GM21576 (cell line): ENCODE data around the gene DGLUCY.
"Not testable (repeated sequence)": the region's sequence is repeated elsewhere in the genome, so short reads cannot be mapped to it uniquely, and the experiment has no call there.

ENCODE experiments used
- ATAC-seq: cut with Tn5 transposase; IDR thresholded peaks from one replicate; pipeline ENCODE4 v1.9.1; 2021; ENCODE audit warnings: mild to moderate bottlenecking, moderate library complexity; ENCODE audit not compliant: unreplicated experiment

The DGLUCY gene

GRCh38 chr14:91204657-91205056 is 90.8 kb downstream of the DGLUCY start:
- no peak for ATAC-seq

GRCh38 chr14:91205459-91205858 is 91.6 kb downstream of the DGLUCY start:
- ATAC-seq = no peak

GRCh38 chr14:91207008-91207407 is 93.1 kb downstream of the DGLUCY start:
- ATAC-seq = no peak

- no peak for ATAC-seq
Measured at GRCh38 chr14:91211017-91211416, 97.1 kb downstream of the DGLUCY start.

GRCh38 chr14:91214306-91214705 is 100.4 kb downstream of the DGLUCY start:
- ATAC-seq = no peak

GRCh38 chr14:91215381-91215780 is 101.5 kb downstream of the DGLUCY start:
- ATAC-seq = no peak

- no peak for ATAC-seq
Measured at GRCh38 chr14:91216731-91217226, 102.9 kb downstream of the DGLUCY start.

DNA sequence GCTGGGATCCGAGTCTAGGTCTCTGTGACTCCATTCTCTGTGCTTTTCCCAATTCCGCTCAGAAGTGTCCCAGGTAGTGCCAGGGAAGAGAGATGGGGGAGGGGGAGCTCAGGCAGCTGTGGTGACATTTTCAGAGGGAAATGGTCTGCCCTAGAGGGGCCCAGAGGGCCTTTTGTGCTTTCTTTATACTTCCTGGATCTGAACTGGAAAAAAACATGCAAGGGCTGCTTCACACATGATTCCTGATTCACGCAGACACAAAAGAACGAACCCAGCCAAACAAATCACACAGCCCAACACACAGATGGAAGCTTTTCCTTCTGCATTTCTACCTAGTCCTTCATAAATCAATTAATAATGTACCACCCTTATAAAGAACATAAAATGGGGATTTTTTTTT is 104.1 kb downstream of the DGLUCY start:
- ATAC-seq = no peak

- no peak for ATAC-seq
Measured at GRCh38 chr14:91219517-91220389, 105.9 kb downstream of the DGLUCY start.

DNA sequence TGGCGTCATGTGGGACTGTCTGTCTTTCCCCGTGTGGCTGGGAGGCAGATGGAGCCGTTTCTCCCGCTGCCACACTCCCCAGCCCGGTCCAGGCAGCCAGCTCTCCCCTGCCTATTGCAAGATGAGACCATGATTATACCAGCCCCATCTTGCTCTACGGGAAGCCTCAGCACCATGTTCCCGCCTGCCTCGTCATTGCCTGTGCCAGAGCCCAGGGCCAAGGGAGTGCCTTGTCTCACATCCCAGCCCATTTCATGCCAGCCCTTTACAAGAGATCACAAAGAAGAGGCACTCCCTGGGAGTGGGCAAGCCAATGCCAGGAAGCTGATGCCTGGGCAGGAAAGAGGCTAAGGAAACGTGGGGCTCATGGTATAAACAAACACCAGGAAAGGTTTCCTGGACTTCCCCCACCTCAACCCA is 106.7 kb downstream of the DGLUCY start:
- no peak for ATAC-seq

DNA sequence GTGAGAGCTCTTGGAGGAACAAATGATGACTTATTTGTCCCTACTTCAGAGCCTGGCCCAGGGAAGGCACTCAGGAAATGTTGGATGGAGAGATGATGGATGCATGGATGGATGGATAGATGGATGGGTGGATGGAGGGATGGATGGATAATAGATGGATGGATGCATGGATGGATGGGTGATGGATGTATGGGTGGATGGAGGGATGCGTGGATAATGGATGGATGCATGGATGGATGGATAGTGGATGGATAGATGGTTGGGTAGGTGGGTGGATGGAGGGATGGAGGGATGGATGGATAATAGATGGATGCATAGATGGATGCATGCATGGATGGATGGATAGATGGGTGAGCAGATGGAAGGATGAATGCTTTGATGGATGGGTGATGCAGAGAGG is 107.4 kb downstream of the DGLUCY start:
- ATAC-seq = no peak

- no peak for ATAC-seq
Measured at GRCh38 chr14:91223028-91223783, 109.3 kb downstream of the DGLUCY start.

DNA sequence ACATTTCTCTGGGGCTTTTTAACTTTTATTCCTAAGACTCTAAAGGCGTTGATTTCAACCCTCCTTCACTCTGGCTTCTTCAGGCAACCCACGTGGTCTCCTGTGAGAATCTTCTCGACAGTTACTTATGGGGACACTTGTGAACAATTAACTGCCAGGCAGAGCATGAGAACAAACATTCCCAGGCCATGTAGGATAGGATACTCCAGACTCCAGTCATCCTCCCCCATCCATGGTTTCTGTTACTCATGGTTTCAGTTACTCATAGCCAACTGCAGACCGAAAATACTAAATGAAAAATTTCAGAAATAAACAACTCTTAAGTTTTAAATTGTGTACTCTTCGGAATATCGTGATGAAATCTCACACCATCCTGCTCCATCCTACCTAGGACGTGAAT is 111.2 kb downstream of the DGLUCY start:
- no peak for ATAC-seq

DNA sequence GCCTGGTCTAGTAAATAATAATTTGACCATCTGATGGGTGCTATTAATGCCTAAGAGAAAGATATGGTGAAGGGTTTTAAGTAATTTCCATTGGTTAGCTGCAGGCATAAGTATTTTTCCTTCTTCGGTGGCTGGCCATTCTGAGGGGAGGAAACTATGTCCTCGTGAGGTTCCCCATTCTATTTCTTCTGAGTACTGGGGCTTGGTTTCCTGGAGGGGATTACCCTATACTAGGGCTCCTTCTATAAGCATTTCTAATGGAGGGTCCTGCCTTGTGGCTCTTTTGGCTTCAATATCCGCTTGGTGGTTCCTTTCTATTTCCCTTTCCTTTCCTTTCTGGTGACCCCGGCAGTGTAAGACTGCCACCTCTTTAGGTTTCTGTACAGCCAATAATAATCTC is 112.5 kb downstream of the DGLUCY start:
- ATAC-seq = not testable (repeated sequence)

DNA sequence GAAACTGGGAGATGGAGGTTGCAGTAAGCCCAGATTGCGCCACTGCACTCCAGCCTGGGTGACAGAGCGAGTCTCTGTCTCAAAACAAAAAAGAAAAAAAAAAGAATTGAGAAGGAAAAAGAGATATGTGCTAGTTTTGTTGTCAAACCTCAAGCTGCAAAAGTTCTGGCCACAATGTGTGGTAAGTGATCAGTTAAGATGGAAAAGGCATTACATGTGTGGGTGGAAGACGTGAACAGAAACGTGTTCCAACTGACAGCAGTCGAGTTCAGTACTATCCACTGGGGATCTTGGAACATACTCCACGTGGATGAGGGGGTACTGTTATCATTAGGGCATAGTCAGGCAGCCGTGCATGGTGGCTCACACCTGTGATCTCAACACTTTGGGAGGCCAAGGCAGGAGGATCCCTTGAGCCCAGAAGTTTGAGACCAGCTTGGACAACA is 113.3 kb downstream of the DGLUCY start:
- no peak for ATAC-seq

DNA sequence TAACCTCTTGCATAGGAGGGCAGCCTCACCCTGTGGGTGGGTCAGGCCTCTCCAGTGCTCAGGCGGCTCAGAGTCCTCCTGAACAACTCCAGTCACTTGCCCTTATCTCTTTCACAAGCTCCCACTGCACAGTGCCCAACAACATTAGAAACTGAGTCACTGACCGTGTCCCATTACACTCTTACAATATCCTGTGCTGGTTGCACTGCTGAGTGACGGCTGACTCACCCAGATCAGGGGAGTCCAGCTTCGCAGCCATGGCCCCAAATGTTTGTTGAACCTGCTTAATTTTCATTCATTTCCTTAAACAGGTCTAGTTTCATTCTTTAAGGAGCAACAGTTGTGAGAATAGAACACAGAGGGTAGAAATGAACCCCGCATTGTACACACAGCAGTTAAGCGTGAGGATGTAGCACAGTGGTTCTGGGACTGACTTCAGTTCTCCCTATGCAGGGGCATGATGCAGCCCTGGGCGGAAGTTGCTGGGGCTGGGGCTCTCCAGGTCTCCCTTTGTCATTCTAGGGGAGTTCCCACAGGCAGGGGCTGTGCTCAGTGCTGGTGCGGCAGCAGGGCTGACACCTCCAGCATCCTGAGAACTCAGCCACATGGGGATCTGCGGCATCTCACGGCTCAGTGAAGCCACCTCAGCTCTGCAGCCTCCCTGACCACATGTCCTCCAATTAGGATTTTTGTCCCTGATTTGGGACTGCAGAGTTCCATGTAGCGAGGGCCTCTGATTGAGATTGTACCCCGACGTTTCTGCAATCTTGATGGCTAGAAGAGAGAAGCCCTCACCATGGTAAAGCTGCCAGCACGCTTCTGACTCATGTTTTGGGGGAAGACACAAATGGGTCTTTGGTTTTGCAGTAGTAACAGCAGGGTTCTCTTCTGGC is 114.5 kb downstream of the DGLUCY start:
- ATAC-seq = peak; percentile 72

DNA sequence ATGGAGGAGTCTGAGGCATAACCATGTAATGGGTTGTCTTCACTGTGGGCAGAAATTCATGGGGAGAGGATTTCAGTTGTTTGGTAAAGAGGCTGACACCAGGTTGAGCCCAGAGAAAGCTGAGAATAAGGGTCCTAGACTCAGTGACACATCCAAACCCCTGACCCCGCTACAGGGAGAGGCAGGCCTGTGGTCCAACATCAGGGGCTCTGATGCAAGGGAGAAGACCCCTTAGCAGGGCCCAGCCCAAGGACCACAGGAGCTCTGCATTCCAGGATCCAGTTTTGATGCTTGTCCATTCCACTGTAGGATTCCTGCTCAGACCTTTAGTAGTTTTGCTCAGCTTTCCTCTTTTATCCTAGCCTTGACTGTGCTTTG is 115.1 kb downstream of the DGLUCY start:
- ATAC-seq = no peak

DNA sequence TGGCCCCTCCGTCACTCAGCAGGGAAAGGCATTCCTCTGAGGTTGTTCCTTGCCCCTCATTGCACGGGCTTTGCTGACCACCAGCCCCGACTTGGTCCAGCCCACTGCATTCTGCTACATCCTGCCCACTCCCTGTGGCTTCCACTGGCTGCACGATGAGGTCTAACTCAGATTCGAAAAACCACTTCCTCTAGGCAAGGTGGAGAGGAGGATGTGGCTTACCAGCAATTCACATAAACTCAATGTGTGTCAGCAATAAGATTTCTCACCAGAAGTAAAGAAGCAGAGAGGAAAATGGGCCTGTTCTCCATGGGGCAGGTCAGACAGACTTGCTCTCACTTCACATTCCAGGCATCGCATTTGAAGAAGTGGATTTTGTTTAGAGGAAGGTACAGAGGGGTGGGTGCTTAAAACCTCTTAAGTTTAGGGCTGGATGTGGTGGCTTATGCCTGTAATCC is 115.9 kb downstream of the DGLUCY start:
- ATAC-seq = peak; percentile 75

DNA sequence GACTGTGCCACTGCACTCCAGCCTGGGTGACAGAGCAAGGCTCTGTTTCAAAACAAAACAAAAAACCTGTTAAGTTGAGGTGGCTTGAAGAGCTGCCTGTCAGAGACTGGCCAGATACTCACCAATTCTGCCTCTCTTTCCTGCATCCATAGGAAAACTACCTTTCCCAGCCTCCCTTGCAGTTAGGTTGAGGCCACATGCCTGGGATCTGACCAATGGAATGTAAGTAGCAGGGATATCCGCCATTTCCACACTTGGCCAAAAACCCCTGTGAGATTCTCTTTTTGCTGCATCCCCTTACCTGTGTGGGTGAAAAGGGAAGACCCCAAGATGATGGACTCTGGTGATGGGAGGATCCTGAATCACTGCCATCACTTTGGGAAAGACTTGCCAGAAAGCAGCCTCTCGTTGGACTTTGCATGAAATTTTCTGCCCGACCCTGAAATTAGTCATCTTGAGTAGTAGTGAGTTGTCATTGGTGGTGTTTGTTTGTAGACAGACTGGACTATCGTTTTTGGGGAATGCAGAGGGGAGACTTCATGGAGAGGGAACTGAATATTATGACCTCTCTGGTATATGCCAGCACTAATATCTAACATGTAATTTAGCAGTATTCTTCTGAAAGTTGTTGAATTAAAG is 116.6 kb downstream of the DGLUCY start:
- ATAC-seq = no peak

GRCh38 chr14:91231446-91231845 is 117.6 kb downstream of the DGLUCY start:
- no peak for ATAC-seq
